Endothelial cell of hepatic sinusoid (primary cell): ENCODE results near the gene BEX3.

Experiments
- in situ Hi-C: cut with HindIII; loops from 2 replicates; pipeline ENCODE4 v1.10.0; 2017; ENCODE audit warnings: low sequenced_read_pairs

Gene BEX3

GRCh38 chrX:103417933-103418332 lies 41.6 kb downstream of the BEX3 start:
- in situ Hi-C loops, result no loop called here

DNA sequence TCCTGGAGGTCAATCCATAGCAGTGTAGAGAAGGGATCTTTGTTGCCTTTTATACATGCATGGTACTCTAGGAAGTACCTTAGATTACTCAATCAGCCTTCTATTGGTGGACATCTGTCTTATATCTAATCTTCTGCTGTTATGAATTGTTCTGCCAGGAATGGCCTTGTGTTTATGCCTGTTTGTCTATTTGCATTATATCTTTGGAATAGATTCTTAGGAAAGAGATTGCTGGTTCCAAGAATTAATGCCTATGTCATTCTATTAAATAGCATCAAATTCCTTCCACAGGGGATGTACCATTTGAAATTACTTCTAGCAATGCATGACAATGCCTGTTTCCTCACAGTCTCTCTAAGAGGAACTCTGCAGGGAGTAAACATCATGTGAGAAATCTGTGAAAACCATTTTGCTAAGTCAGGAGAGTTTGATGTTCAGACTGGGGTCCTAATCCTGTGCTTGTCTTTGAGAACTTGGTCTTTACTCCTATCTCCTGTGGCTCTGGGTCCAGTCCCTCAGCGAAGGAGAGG lies 42.5 kb downstream of the BEX3 start:
- in situ Hi-C loops, result no loop called here

- in situ Hi-C loops, result no loop called here
Measured at GRCh38 chrX:103423955-103424638, 47.8 kb downstream of the BEX3 start.
